GM21825 (cell line): ENCODE results near the gene HAP1.
"Not testable (repeated sequence)": the region's sequence is repeated elsewhere in the genome, so short reads cannot be mapped to it uniquely, and the experiment has no call there.

Experiments
- ATAC-seq: cut with Tn5 transposase; IDR thresholded peaks from one replicate; pipeline ENCODE4 v1.9.1; 2021; ENCODE audit warnings: mild to moderate bottlenecking, moderate library complexity; ENCODE audit not compliant: unreplicated experiment

Gene HAP1

DNA sequence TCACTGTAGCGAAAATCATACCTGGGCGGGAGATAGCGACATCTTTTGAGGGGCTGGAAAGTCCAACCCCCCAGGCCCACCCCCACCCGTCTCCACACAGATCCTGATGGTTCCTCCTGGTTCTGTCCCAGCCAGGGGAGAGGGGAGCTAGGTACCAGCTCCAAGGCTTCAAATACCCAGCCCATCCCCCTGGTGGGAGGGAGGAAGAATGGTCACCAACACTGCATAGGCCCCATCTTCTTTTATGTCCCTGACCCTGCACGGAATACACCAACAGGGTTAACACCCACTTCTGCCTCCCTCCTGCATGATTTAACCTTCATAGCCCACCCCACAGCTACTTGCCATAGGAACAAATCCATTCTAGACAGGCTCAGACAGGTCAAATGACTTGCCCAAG lies 9.3 kb downstream of the HAP1 start:
- ATAC-seq: no peak

DNA sequence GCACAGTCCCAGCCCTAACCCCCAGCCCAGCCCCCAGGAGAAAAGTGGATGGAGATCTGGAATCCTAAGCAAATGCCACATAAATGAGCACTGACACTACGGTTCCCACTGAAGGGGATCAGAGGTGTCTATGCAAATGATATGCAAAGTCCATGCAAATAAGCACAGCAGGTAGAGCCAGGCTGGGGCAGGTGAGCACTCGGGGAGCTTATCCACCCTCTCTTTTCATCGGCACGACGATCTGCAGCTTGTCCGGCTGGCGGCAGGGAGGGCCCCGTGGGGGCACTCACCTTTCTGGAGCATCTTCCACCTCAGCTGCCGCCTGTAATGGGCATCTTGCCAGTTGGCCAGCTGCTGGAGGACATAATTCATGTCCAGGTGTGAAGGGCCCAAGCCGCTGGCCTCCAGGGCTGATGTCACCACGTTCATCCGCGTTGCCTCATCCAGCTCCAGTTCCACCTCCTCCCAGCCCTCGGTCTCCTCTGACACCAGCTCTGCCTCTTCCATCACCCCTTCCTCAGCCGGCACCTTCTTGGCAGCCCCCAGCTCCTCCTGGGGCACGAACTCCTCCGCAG lies 9.9 kb downstream of the HAP1 start:
- ATAC-seq: no peak

DNA sequence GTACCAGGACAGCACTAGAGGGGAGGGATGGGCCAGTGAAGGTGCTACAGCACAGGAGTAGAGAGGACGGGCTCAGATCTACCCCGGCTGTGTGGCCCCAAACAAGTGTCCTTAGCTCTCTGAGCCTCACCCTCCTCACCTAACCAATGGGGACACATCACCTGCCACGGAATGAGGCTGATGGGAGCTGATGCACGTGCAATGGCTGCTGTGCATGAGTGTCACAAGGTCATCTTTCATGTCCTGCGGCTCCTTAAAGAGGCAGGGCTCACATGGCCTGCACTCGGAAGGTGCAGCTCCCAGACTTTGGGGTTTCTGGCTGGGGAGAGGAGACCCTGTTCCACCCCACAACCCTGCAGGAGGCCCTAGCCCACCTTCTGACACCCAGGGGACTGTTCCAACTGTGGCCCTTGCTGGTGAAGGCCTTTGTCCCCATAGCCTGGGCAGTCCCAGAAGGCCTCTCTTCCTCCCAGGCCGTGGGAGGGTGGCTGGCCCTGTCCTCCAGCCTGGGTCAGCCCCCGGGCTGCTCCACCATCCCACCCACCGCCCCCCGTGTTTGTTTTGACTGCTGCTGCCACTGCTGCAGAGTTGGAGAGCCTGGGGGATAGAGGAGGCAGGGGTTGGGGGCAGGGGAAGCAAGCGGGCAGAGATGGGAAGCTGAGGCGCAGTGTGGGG lies 10.5 kb downstream of the HAP1 start:
- ATAC-seq: no peak

DNA sequence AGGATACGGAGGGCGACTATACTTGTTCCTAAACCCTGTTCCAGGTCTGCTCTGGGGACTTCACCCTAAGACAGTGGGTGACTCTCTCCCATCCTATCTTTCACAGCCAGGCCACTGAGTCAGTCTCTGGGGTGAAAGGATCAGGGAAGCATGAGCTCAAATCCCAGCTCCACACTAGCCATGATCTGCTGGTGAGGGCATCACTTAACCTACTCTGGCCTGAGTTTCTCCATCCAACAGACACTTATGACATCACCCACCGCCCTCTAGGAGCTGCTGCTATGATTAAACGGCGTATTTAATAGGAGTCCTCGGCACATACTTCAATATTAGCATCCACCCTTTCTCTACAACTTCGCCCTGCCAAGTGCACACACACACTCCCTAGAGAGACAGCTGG lies 12.2 kb downstream of the HAP1 start:
- no peak for ATAC-seq

DNA sequence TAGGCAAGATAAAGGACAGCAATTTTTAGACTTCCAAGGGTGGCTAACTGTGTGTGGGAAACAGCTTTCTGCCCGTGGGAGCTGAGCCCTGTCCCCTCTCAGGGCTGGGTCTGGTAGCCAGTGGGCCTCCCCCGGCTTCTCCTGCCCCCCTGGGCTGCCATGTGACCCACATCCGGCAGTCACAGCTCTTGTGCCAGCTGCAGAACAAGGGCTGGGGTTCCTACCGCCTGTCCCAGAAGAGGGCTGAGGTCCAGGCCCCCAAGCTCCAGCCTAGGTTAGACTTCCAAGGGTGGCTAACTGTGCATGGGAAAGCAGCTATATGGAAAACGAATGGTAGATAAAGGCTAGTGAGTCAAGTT lies 16.2 kb downstream of the HAP1 start:
- ATAC-seq: no peak

DNA sequence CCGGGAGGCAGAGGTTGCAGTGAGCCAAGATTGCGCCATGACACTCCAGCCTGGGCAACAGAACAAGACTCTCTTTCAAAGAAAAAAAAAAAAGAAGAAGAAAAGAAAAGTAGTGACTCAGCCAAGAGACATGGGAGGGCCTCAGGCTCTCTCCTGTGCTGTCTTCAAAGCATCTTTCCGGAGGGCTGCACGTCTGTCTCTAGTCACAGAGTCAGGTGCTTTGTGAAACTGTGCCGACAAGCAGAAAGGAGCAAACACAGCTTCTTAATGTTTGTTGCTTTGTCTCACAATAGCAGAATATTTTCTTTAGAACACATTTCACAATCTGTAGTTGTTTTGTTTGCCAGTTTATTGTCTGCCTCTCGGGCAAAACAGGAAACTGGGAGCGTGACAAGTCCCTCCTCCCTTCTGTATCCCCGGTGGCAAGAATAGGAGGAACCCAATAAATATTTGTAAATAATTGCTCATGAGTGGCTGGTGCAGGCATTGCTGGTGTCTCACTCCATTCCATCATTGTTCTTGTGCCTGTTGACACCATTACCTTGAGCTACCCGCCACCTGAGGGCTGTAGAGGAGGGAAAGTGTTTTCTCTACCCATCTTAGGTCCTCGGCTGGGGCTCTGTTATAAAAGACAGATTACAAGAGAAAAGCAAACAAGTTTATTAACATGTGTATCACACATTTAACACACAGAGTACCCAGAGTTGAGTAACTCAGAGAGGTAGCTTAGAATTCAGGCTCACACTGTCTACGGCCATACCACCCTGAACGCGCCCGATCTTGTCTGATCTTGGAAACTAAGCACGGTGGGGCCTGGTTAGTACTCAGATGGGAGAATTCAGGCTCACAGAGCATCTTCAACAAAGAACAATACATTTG lies 16.8 kb downstream of the HAP1 start:
- ATAC-seq: no peak

DNA sequence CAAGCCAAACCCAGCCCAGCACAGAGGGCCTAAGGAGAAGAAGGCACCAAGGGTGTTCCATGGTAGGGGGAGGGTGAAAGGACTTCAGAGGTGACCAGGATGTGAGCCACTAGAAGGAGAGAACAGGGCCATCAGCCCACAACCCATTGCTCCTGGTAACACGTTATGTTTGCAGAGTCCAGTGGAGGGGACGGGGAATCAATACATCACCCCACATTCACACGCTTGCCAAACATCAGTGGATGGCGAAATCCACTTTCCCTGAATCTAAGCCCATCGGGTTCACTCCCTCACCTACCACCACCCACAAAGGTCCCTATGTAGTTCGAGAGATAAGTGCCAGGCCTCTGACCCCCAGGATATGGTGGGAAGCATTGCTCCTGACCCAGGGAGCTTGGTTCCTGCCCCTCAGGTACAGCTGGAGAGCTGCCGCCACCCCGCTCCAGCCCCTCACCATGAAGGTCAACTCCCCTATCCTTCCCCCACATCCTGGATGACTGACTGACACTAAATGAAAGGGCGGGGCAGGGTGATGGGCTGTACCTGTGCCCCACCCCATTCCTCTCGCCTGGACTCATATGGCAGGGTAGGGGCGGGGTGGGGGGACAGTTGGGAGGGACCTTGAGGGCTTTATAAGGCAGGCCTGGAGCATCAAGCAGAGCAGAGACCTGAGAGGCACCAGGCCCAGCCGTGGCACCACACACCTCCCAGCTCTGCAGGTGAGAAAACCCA lies 22.6 kb downstream of the HAP1 start, which contains the start of gene GAST:
TSS of gene GAST (plus strand) at position 663 of the 732 bp plus-strand sequence. CDS start 3,106 bp downstream, outside the sequence.
- no peak for ATAC-seq

DNA sequence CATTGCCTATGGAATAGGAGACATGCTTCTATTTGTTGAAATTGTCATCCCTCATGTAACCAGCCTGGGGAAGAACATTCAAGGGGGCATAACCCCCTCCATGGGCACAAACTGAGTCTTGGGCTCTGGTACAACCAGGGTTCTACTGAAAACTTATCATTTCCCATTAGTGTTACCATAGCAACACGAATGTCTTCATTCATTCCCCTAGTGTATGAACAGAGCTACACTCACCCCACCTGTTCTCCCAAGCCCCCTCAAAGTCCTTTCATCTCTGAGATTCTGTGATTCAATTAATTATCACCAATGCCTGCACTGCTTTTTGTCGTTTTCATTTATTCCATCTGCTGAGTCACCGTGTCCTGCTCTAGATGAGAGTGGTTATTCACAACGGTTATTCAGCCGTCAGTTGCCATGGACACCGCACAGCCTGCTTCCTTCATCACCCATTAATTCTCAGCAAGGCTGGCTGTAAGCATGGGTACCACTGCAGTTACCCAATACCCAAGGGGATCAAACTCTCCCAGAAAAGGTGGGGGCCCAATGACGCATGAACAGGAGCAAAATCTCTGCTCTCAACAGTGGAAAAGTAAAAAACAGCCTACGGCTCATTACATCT lies 23.9 kb downstream of the HAP1 start:
- no peak for ATAC-seq

DNA sequence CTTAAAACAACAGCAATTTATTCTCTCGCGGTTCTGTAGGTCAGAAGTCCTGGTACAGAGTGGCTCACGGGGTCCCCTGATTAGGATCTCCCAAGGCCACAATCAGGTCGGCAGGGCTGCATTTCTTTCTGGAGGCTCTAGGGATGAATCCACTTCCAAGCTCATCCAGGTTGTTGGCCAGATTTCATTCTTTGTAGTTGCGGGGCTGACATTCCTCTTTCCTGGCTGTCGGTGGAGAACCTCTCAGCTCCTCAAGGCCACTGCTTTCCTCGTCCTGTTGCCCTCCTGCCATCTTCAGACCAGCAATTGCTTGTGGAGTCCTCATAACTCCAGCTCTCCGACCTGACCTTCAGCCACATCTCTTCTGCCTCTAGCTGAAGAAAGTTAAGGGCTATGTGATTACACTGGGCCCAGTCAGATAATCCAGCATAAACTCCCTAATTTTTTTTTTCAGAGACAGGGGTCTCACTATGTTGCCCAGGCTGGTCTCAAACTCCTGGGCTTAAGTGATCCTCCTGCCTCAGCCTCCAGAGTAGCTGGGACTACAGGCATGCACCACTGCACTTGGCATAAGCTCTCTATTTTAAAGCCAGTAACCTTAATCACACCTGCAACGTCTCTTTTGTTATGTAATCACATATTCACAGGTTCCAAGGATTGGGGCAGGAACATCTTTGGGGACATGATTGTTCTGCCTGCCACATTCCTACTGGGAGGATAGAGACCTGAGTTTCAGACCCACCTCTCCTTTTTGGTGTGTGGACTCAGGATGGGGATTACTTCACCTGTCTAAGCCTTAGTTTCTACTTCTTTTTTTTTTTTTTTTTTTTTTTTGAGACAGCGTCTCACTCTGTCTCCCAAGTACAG lies 26.4 kb downstream of the HAP1 start:
- no peak for ATAC-seq

DNA sequence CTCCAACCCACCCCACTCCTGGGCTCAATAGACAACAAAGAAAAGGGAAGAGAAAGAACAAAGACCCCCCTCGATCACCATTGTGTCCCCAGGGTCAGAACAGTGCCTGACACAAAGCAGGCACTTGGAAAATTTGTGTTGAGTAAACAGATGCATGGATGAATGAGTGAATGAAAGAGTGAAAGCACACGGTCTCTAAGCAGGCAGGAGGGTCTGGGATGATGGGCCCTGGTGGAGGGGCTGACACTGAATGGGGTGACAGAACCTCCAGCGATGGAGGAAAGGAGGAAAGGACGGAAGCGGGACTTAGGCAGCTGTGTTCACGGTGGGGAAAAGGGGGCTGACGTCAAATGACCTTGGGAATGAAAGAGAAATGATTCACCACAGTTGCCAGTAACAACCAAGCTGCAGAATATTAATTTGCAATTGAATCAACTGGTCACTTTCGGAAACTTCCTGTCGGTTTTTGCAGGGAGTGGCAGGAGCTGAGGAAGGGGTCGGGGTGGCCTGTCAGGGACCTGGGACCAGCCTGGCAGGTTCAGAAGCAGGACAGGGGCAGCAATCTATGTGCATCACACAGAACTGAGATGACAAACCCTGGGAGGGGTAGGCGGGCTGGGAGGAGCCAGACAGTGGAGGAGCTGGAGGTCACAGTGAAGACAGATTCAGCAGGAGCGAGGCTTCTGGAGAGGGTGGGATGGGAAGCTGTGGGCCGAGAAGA lies 29.0 kb downstream of the HAP1 start:
- ATAC-seq: no peak

DNA sequence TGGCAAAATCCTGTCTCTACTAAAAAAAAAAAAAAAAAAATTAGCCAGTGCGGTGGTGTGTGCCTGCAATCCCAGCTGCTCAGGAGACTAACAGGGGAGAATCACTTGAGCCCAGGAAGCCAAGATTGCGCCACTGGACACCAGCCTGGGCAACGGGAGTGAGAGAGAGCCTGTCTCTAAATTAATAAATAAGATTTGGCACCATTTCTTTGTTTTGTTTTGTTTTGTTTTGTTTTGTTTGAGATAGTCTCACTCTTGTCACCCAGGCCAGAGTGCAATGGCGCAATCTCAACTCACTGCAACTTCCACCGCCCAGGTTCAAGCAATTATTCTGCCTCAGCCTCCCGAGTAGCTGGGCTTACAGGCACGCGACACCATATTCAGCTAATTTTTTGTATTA lies 31.7 kb downstream of the HAP1 start:
- ATAC-seq: no peak

DNA sequence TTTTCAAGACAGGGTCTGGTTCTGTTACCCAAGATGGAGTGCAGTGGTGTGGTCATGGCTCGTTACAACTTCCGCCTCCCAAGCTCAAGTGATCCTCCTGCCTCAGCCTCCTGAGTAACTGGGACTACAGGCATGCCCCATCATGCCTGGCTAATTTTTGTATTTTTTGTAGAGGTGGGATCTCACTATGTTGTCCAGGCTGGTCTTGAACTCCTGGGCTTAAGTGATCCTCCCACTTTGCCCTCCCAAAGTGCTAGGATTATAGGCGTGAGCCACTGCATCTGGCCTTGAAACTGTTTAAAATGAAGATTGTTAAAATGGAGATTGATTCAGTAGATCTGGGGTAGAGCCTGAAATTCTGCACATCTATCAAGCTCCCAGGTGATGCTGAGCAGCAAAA lies 33.6 kb downstream of the HAP1 start:
- not testable (repeated sequence) for ATAC-seq

DNA sequence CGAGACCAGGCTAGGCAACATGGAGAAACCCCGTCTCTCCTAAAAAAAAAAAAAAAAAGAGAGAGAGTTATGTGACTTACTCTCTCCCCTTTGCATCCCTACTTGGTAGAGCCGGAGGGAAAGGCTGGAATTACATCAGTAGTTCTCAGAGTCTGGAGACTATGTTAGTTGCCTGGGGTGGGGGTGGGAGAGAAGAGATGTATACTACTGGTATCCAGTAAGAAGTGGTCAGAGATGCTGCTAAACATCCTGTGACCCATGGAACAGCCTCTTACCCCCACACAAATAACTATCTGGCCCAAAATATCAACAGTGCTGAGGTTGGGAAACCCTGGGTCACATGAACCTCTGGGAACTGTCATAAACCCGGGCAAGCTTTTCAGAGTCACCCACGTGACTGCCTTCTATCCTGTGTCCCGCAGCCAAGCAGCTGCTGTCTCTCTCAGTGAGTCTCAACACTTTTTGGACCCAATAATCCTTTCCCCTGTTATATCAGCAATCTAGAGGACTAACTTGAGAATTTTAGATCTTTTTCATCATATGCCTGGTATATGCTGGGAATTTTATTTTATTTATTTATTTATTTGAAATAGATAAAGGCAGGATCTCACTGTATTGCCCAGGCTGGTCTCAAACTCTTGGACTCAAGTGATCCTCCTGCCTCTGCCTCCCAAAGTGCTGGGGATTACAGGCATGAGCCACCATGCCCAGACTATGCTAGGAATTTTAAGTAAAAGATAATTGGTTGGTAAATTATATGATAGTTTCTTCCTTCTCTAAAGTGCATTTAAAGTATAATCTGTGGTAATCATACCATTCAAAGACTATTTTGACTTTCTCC lies 37.1 kb downstream of the HAP1 start:
- no peak for ATAC-seq

DNA sequence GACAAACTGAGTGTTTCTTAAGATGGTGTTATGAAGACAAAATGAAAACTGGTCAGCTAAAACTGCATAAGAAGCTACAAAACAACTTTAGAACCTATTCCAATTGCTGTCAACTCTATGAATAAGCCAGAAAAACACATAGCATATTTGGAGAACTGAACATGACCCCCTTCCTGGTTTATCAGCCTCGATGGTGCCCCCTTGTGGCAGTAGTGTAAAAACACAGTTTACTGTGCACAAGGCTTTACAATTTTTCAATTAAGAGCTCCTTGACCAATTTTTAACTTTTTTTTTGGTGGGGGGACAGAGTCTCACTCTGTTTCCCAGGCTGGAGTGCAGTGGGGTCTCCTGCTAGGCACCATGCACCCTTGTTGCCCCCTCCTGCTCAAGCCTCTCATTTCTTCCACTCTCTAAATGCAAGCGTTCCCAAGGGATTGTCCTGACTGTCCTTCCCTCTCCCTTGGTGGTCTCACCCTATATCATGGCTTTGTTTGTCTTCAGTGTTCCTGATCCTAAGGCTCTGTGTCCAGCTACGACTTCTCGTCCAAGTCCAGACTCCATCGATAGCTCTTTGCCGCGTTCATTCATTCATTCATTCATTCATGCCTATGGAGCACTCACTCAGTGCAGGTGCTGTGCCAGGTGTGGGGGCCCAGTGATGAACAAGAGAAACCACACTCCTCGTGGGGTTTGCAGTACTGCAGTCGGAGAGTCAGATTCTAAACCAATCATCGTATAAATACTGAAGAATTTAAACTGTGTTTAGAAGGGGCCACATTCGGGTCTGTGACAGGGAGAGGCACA lies 38.3 kb downstream of the HAP1 start:
- no peak for ATAC-seq

DNA sequence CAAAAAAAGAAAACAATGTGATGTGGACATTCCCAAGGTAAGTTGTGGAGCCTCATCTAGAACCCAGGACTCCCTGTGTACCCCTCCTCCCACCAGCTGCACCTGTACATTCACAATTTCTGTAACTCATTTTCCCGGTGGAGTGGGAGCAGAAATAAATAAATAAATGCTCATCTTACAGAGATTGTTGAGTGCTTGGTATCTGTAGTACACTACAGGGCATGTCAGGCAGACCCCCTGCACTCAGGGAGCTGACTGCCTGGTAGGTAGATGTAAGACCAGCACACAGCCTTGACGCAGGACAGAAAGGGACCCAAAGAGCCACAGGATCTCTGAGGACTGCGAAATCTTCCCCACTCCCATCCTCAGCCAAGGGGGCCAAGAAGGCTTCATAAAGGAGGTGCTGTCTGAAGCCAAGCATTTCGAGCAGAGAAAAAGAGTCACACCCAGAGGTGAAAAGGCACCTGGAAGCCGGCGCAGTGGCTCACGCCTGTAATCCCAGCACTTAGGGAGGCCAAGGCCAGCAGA lies 39.2 kb downstream of the HAP1 start:
- no peak for ATAC-seq

DNA sequence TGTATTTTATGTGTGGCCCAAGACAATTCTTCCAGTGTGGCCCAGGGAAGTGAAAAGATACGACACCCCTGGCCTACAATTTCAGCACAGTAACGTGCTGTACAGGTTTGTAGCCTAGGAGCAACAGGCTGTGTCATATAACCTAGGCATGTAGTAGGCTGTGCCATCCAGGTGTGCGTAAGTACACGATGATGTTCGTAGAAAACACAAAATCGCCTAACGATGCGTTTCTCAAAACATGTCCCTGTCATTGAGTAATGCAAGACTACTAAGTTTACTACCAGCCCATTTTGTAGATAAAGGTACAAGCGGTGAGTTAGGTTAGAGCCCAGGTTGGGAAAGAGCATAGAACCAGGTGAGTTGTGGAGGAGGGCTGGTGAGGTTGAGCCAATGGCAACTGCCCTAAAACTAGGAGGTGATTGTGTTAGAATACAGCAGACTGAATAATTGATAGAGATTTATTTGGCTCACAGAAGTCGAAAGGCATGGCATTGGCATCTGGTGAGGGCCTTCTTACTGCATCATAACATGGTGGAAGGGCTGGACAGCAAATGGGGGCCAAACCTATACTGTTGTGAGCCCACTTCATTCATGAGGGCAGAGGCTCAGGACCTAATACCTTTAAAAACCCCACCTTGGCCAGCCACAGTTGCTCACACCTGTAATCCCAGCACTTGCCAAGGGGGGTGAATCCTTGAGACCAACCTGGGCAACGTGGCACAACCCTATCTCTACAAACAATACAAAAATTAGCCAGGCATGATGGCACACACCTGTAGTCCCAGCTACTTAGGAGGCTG lies 41.5 kb downstream of the HAP1 start:
- no peak for ATAC-seq
